DOHH2 (cell line): Measurements from ENCODE around the gene SMC1A.

Source experiments
- EZH2phosphoT487 ChIP-seq: fragments of 200-600 bp; sonication (generic); IDR thresholded peaks from 2 replicates; pipeline ENCODE4 v1.6.1; 2017; ENCODE audit warnings: borderline replicate concordance, mild to moderate bottlenecking, antibody characterized with exemption, low read length, moderate library complexity, mixed read lengths
- TF ChIP-seq, protein P1 (sequence below): fragments of 200-600 bp; sonication (generic); IDR thresholded peaks from one replicate; pipeline ENCODE4 v1.5.1; 2014; ENCODE audit warnings: antibody characterized with exemption, mild to moderate bottlenecking, low read depth, low read length; ENCODE audit not compliant: poor library complexity, severe bottlenecking

DNA sequence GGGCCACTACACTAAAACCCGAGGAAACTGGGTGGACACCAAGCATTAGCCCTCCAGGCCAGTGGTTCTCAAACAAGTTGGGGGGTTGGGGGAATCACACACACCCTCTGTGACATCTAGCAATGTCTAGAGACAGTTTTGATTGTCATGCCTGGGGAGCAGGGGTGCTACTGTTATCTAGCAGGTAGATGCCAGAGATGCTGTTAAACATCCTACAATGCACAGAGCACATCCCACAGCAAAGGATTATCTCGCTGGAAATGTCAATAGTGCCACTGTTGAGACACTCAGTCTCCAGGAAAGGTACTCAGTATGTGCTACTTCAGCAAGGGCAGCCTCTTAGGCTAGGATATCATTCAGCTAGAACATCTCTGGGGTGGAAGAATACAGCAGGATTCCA, 1.3 kb downstream of the SMC1A start:
- TF ChIP-seq, protein P1, sequence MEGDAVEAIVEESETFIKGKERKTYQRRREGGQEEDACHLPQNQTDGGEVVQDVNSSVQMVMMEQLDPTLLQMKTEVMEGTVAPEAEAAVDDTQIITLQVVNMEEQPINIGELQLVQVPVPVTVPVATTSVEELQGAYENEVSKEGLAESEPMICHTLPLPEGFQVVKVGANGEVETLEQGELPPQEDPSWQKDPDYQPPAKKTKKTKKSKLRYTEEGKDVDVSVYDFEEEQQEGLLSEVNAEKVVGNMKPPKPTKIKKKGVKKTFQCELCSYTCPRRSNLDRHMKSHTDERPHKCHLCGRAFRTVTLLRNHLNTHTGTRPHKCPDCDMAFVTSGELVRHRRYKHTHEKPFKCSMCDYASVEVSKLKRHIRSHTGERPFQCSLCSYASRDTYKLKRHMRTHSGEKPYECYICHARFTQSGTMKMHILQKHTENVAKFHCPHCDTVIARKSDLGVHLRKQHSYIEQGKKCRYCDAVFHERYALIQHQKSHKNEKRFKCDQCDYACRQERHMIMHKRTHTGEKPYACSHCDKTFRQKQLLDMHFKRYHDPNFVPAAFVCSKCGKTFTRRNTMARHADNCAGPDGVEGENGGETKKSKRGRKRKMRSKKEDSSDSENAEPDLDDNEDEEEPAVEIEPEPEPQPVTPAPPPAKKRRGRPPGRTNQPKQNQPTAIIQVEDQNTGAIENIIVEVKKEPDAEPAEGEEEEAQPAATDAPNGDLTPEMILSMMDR = no peak
- TF ChIP-seq EZH2phosphoT487 = no peak
